Raji (cell line): ENCODE measurements around the gene SEC14L3.

ENCODE experiments used
- POLR2A ChIP-seq: IDR thresholded peaks from 2 replicates; pipeline ENCODE4 v1.6.1; 2011; ENCODE audit warnings: low read depth, low read length, control low read depth; ENCODE audit not compliant: insufficient read depth

SEC14L3 gene

GRCh38 chr22:30492144-30492543, 20.3 kb upstream of the SEC14L3 start:
- no peak for TF ChIP-seq POLR2A

DNA sequence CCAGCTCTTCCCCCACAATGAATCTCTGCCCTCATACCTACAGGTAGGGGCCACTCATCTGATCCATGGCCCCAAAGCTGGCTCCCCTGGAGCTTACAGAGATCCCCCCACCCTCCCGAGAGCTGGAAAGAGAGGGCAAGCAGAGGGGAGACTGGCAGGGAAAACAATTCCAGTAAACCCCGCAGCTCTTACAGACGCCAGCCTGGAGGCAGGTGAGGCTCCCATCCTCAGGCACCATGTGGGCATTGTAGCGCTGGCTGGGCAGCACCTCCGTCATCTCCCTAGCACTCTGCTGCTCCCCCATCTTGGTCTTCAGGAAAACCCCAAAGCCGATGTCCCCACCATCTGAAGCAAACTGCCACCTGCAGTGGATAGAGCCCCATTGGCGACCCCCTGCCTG, 19.6 kb upstream of the SEC14L3 start:
- no peak for TF ChIP-seq POLR2A

DNA sequence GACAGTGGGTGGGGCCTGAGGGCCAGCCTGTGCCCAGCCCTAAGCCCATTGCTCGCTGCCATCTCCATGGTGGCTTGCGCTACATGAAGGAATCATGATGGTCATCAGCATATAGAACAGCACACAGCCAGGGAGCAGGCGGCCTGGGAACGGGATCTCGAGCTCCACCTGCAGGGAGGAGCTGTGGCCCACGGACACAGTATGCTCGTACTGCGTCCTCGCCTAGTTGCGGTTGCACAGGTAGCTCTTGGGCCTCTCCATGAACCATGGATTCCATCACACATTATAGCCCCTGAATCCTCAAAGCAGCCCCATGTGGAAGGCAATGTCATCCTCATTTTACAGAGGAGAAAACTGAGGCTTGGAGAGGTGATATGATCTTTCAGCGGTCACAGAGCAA, 18.6 kb upstream of the SEC14L3 start:
- no peak for TF ChIP-seq POLR2A

- TF ChIP-seq POLR2A, result no peak
These were observed 16.3 kb upstream of the SEC14L3 start for GRCh38 chr22:30488121-30488520.

- no peak for TF ChIP-seq POLR2A
These were observed 14.9 kb upstream of the SEC14L3 start for GRCh38 chr22:30486661-30487115.

- no peak for TF ChIP-seq POLR2A
These were observed 14.3 kb upstream of the SEC14L3 start for GRCh38 chr22:30486118-30486517.

DNA sequence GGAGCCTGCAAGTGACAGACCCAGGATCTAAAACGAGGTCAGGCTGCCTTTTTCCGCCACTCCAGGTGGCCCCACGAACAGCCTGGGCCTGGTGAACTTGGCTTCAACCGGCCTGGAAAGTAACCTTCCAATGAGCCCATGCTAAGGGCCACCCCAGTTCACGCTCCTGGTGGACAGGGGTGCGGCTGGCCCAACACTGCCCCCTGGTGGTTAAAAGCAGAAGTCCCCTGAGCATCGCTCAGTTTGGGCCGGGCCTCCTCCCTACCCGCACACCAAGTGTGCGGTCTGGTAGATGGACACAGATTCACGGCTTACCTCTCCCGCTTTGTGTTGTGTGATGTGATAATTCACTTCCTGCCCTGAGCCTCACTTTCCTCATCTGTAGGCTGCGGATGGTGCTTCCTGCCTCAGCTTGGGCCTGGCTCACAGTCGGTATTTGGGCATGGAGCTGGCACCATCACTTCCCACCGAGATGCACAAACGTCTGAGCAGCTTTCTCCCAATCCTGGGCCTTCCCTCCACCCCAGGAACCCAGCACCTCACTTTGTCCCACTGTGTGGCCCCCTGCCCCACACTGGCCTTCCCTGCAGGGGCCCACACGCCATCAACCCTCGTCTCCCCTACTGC, 13.7 kb upstream of the SEC14L3 start:
- TF ChIP-seq POLR2A, result no peak

DNA sequence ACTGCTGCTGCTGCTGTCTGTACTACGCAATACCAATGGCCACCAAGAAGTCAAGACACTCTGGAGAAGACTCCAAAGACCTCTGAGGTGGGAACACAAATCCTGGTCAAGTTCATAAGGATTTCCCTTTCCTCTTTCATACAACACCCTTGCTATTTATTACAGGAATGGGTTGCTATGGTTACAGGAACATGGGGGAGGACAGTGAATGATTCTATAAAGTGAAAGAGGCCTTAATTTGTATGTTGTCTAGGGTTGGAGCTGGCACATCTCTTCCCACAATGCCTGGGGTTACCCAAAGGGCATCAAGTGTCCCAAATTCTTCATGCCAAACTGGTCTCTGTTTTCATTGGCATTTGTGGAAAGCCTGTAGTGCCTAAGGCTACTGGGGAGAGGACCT, 11.4 kb upstream of the SEC14L3 start:
- no peak for TF ChIP-seq POLR2A

DNA sequence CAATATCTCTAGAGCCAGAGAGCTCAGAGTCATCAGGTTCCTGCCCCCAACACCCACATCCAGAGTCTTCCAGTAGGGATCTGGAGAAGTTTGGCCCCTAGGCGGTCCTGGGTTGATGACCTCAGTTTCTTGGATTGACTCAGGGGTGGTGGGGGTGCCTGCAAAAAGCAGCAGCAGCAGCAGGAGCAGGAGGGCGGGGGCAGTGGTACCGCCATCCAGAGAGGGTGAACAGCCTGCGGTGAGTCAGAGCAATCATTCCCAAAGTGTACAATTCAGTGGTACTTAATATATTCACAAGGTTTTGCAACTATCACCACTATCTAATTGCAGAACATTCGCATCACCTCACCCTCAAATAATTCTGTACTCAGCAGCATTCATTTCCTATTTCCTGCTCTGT, 9.9 kb upstream of the SEC14L3 start:
- no peak for TF ChIP-seq POLR2A

DNA sequence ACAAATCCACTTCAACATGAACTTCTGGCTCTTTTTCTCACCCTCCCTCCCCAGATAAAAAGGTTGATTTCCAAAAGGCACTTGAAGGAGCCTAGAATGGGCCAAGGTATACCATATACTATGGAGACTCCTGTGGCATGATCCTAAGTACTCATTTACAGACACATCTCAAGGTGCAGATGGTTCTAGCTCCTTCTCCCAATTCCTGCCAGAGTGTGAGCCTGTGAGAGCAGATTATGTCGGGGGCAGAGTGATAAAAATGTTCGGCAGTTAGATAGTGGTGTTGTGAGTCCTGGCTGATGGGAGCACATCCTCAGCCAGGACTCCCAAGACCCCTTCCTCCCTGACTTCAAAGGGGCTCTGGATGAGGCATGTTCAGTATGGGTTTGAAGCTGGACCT, 8.2 kb upstream of the SEC14L3 start:
- TF ChIP-seq POLR2A, result no peak

- TF ChIP-seq POLR2A, result no peak
These were observed 3.0 kb upstream of the SEC14L3 start for GRCh38 chr22:30474683-30475424.

DNA sequence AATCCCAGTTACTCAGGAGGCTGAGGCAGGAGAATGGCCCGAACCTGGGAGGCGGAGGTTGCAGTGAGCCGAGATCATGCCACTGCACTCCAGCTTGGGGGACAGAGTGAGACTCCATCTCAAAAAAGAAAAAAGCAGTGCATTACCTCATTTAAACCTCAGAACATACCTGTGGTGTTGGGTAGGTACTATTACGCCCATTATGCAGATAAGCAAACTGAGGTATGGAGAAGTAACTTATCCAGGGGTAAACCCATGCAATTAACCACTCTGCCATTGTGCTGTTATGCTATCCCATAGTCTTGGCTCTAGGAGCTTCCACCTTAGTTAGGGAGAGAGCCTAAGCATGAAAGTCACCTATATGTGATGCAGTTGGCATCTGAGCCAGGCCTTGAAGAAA, 2.3 kb upstream of the SEC14L3 start:
- TF ChIP-seq POLR2A, result no peak

GRCh38 chr22:30472994-30473720, 1.3 kb upstream of the SEC14L3 start:
- no peak for TF ChIP-seq POLR2A

GRCh38 chr22:30470655-30471054, 1.2 kb downstream of the SEC14L3 start:
- TF ChIP-seq POLR2A, result no peak

DNA sequence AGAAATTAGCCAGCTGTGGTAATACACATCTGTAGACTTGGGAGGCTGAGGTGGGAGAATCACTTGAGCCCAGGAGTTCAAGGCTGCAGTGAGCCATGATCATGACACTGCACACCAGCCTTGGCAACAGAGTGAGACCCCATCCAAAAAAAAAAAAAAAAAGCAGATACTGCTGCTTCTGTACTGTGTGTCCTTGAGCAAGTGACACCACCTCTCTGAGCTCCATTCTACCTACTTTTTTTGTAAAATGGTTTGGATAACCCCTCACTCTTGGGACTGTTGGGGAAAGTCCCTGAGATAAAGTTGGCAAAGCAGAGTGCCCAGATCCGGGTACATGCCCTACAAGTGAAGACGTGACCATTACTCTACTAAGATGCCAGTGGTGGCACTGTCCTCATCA, 2.7 kb downstream of the SEC14L3 start:
- TF ChIP-seq POLR2A, result no peak

DNA sequence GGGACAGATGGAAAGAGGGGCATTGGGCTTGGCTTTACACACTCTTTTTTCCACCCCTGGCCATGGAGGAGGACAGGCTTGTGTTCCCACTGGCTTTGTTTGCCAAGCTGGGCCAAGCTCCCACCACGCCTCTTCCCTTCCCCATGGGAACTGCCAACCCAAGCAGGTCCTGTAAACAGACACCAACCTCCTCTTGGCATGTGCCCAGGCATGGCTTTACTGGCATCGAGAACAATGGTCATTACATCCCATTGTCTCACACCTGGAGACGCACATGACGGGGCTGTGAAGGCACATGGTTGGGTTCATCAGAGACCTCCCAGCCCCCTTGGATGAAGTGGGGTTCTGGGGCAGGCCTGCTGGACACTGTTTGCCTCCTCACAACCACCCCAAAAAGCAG, 11.7 kb downstream of the SEC14L3 start:
- TF ChIP-seq POLR2A, result no peak
